ENCODE results near the gene CTNNBIP1.

The CTNNBIP1 gene

GRCh38 chr1:9883585-9884449 lies 26.3 kb downstream of the CTNNBIP1 start:
- Histone ChIP-seq H2AFZ (ENCODE audit: low read length) (no peak overlapping the region), H3K36me3 (ENCODE audit: insufficient read depth, low read length) (no peaks in the 10 kb centered on the region), H3F3A (ENCODE audit: insufficient read depth, low read length) (no peaks in the 10 kb centered on the region), H3K4me2 (ENCODE audit: low read length) (no peak overlapping the region), H3K27ac (ENCODE audit: low read depth, low read length, poor library complexity, severe bottlenecking) (no peak overlapping the region), H3K4me1 (ENCODE audit: insufficient read depth, low read length, severe bottlenecking) (no peaks in the 10 kb centered on the region), H3K9me3 (ENCODE audit: low read length) (no peaks in the 10 kb centered on the region), H3K27me3 (ENCODE audit: insufficient read depth, low read length) (no peaks in the 10 kb centered on the region), H3K9me2 (ENCODE audit: low read depth, low read length) (no peaks in the 10 kb centered on the region), H3K9ac (ENCODE audit: low read length) (no peak overlapping the region), H4K20me1 (ENCODE audit: insufficient read depth, low read length) (no peaks in the 10 kb centered on the region), H3K4me3 (ENCODE audit: low read depth, low read length, poor library complexity, severe bottlenecking) (no peak overlapping the region), H3K79me2 (ENCODE audit: insufficient read depth, low read length) (no peaks in the 10 kb centered on the region)
- TF ChIP-seq EZH2 (IDR thresholded peaks at IDR 0.05; ENCODE audit: borderline replicate concordance, low read length) (no peak), CTCF (IDR thresholded peaks at IDR 0.05; ENCODE audit: low read length) (no peak)

- TF ChIP-seq EZH2 (IDR thresholded peaks at IDR 0.05; ENCODE audit: borderline replicate concordance, low read length) (no peak), CTCF (IDR thresholded peaks at IDR 0.05; ENCODE audit: low read length) (no peak)
- H3K27me3 ChIP-seq (ENCODE audit: insufficient read depth, low read length) = no peaks in the 10 kb centered on the region
- H3K27ac ChIP-seq (ENCODE audit: low read depth, low read length, poor library complexity, severe bottlenecking) = no peak overlapping the region
- H3K9me2 ChIP-seq (ENCODE audit: low read depth, low read length) = no peaks in the 10 kb centered on the region
- H3K4me1 ChIP-seq (ENCODE audit: insufficient read depth, low read length, severe bottlenecking) = peaks cover 1% of the 10 kb centered on the region
- no peaks in the 10 kb centered on the region for H3K9me3 ChIP-seq (ENCODE audit: low read length)
- no peak overlapping the region for H3K4me2 ChIP-seq (ENCODE audit: low read length)
- no peak overlapping the region for H2AFZ ChIP-seq (ENCODE audit: low read length)
- H3K79me2 ChIP-seq (ENCODE audit: insufficient read depth, low read length) = no peaks in the 10 kb centered on the region
- H4K20me1 ChIP-seq (ENCODE audit: insufficient read depth, low read length) = no peaks in the 10 kb centered on the region
- H3K9ac ChIP-seq (ENCODE audit: low read length) = no peak overlapping the region
- H3K4me3 ChIP-seq (ENCODE audit: low read depth, low read length, poor library complexity, severe bottlenecking) = no peak overlapping the region
- H3F3A ChIP-seq (ENCODE audit: insufficient read depth, low read length) = no peaks in the 10 kb centered on the region
- no peaks in the 10 kb centered on the region for H3K36me3 ChIP-seq (ENCODE audit: insufficient read depth, low read length)
Measured at GRCh38 chr1:9882945-9883303, 27.1 kb downstream of the CTNNBIP1 start.

GRCh38 chr1:9882296-9882944 lies 27.6 kb downstream of the CTNNBIP1 start:
- Histone ChIP-seq H3F3A (ENCODE audit: insufficient read depth, low read length) (no peaks in the 10 kb centered on the region), H2AFZ (ENCODE audit: low read length) (no peak overlapping the region), H3K4me2 (ENCODE audit: low read length) (no peak overlapping the region), H3K9me3 (ENCODE audit: low read length) (no peaks in the 10 kb centered on the region), H3K79me2 (ENCODE audit: insufficient read depth, low read length) (no peaks in the 10 kb centered on the region), H3K4me3 (ENCODE audit: low read depth, low read length, poor library complexity, severe bottlenecking) (no peak overlapping the region), H3K9me2 (ENCODE audit: low read depth, low read length) (no peaks in the 10 kb centered on the region), H4K20me1 (ENCODE audit: insufficient read depth, low read length) (no peaks in the 10 kb centered on the region), H3K27me3 (ENCODE audit: insufficient read depth, low read length) (no peaks in the 10 kb centered on the region), H3K9ac (ENCODE audit: low read length) (no peak overlapping the region), H3K27ac (ENCODE audit: low read depth, low read length, poor library complexity, severe bottlenecking) (no peak overlapping the region), H3K36me3 (ENCODE audit: insufficient read depth, low read length) (no peaks in the 10 kb centered on the region), H3K4me1 (ENCODE audit: insufficient read depth, low read length, severe bottlenecking) (peaks cover 4% of the 10 kb centered on the region)
- TF ChIP-seq EZH2 (IDR thresholded peaks at IDR 0.05; ENCODE audit: borderline replicate concordance, low read length) = no peak
- no peak for TF ChIP-seq CTCF (IDR thresholded peaks at IDR 0.05; ENCODE audit: low read length)
